ENCODE results near the gene SYDE1. TPM values are rescaled to one million over a fixed set of nuclear protein-coding genes. Genes with fewer than 3 reads are reported as not detected.

SYDE1 gene
- total RNA-seq, 1 experiment from 2014 or later: 15.0 TPM

Other genes starting within 250 kb of the SYDE1 start
- gene OR7A17, start 221.3 kb upstream of the SYDE1 start, total RNA-seq (2014; rRNA removed; shearing (Covaris generic)): not detected in 2 replicates
- gene OR7C2, start 165.9 kb upstream of the SYDE1 start, total RNA-seq (2014; rRNA removed; shearing (Covaris generic)): not detected in 2 replicates
- gene SLC1A6, start 127.5 kb upstream of the SYDE1 start, total RNA-seq (2014; rRNA removed; shearing (Covaris generic)): 0.10 and 0.36 TPM in 2 replicates
- 0.36 and 0.39 TPM in 2 replicates for gene CASP14, start 57.9 kb upstream of the SYDE1 start, total RNA-seq (2014; rRNA removed; shearing (Covaris generic))
- not detected in 2 replicates for gene OR1I1, start 25.2 kb upstream of the SYDE1 start, total RNA-seq (2014; rRNA removed; shearing (Covaris generic))
- 0.60 and 0.68 TPM in 2 replicates for gene NOTCH3, start 93.6 kb downstream of the SYDE1 start, total RNA-seq (2014; rRNA removed; shearing (Covaris generic))
- not detected in 2 replicates for gene EPHX3, start 125.0 kb downstream of the SYDE1 start, total RNA-seq (2014; rRNA removed; shearing (Covaris generic))
- 8.3 and 9.1 TPM in 2 replicates for gene BRD4, start 225.1 kb downstream of the SYDE1 start, total RNA-seq (2014; rRNA removed; shearing (Covaris generic))